Thymus (tissue), 14 donors: Measurements from ENCODE around the gene B4GALT3. TPM values are rescaled to one million over a fixed set of nuclear protein-coding genes. Genes with fewer than 3 reads are reported as not detected.
A peak's percentile ranks its signal among the peaks of the same experiment; 100 is the strongest.
"Not testable (repeated sequence)": the region's sequence is repeated elsewhere in the genome, so short reads cannot be mapped to it uniquely, and the experiment has no call there.

Experiments
- DNase-seq, 9 donors: peaks; one replicate each; pipeline ENCODE4 v3.0.0-alpha.2; 2013; ENCODE audit warnings: low spot score in 9 of 9, low read depth in 6 of 9, missing footprints in 1 of 9
- H3K27ac ChIP-seq, 2 donors: one replicate each; pipeline ENCODE4 v1.5.1; 2013; ENCODE audit warnings: control low read depth in 1 of 2, low read depth in 1 of 2, low read length in 1 of 2, mild to moderate bottlenecking in 1 of 2, moderate library complexity in 1 of 2
- H3K27me3 ChIP-seq, 2 donors: one replicate each; pipeline ENCODE4 v1.5.1; 2013; ENCODE audit warnings: low read length in 1 of 2; ENCODE audit not compliant: control insufficient read depth in 2 of 2, insufficient read depth in 1 of 2
- H3K36me3 ChIP-seq, 2 donors: one replicate each; pipeline ENCODE4 v1.5.1; 2013; ENCODE audit warnings: low read length in 1 of 2, mild to moderate bottlenecking in 1 of 2, moderate library complexity in 1 of 2; ENCODE audit not compliant: control insufficient read depth in 2 of 2, insufficient read depth in 2 of 2
- H3K4me1 ChIP-seq, 2 donors: one replicate each; pipeline ENCODE4 v1.5.1; 2013; ENCODE audit warnings: low read length in 2 of 2; ENCODE audit not compliant: control insufficient read depth in 2 of 2, insufficient read depth in 2 of 2
- H3K4me3 ChIP-seq, 2 donors: one replicate each; pipeline ENCODE4 v1.5.1; 2013; ENCODE audit warnings: low read length in 2 of 2, control low read depth in 1 of 2, mild to moderate bottlenecking in 1 of 2
- H3K9me3 ChIP-seq, 2 donors: one replicate each; pipeline ENCODE4 v1.5.1; 2013; ENCODE audit warnings: low read length in 1 of 2, mild to moderate bottlenecking in 1 of 2; ENCODE audit not compliant: control insufficient read depth in 2 of 2, insufficient read depth in 1 of 2
- WGBS: extraction: QIAGEN DNeasy Blood & Tissue Kit; methylation state at CpG from one replicate; pipeline ENCODE4 v1.1.7; 2013; 5-methylcytosine and 5-hydroxymethylcytosine counted together
- long read RNA-seq, 10 donors: transcript quantifications; one replicate each; lab custom pipeline, GENCODE V29; 2026
- polyA plus RNA-seq: library from polyadenylated mRNA; stranded (reverse); fragments of 200-250 nt; gene quantifications from one replicate; pipeline ENCODE4 v1.2.3, GENCODE V29; 2013
- total RNA-seq: library from RNA; stranded (reverse); fragments of 120-200 nt; gene quantifications from one replicate; pipeline ENCODE4 v1.2.4, GENCODE V29; 2013
- donor health status: healthy.

The B4GALT3 gene
- total RNA-seq (14.3 TPM), polyA plus RNA-seq (32.0 TPM)
- long read RNA-seq, donor 1, result 0 reads
- long read RNA-seq, donor 2, transcript B4GALT3-209 (2 exons, 308 nt), result major isoform, 7 of 12 reads
- long read RNA-seq, donor 2, partial matches to known transcripts, result 0 of 12 reads
- long read RNA-seq, donor 2, other reads (novel, unspliced or antisense), result 0 of 12 reads
- long read RNA-seq, donor 3, transcript B4GALT3-201 (8 exons, 1,911 nt), result major isoform, 6 of 13 reads
- long read RNA-seq, donor 3, partial matches to known transcripts, result 0 of 13 reads
- long read RNA-seq, donor 3, other reads (novel, unspliced or antisense), result 0 of 13 reads
- long read RNA-seq, donor 4, partial matches to known transcripts, result 0 of 4 reads
- long read RNA-seq, donor 4, other reads (novel, unspliced or antisense), result 0 of 4 reads
- long read RNA-seq, donor 5, partial matches to known transcripts, result 0 of 13 reads
- long read RNA-seq, donor 5, other reads (novel, unspliced or antisense), result 0 of 13 reads
- long read RNA-seq, donor 6, partial matches to known transcripts, result 0 of 5 reads
- long read RNA-seq, donor 6, other reads (novel, unspliced or antisense), result 0 of 5 reads
- long read RNA-seq, donor 7, partial matches to known transcripts, result 0 of 5 reads
- long read RNA-seq, donor 7, other reads (novel, unspliced or antisense), result 0 of 5 reads
- long read RNA-seq, donor 8, partial matches to known transcripts, result 0 of 6 reads
- long read RNA-seq, donor 8, other reads (novel, unspliced or antisense), result 0 of 6 reads
- long read RNA-seq, donor 9, transcript B4GALT3-201 (8 exons, 1,911 nt), result major isoform, 5 of 7 reads
- long read RNA-seq, donor 9, partial matches to known transcripts, result 0 of 7 reads
- long read RNA-seq, donor 9, other reads (novel, unspliced or antisense), result 0 of 7 reads
- long read RNA-seq, donor 10, partial matches to known transcripts, result 0 of 9 reads
- long read RNA-seq, donor 10, other reads (novel, unspliced or antisense), result 0 of 9 reads

DNA sequence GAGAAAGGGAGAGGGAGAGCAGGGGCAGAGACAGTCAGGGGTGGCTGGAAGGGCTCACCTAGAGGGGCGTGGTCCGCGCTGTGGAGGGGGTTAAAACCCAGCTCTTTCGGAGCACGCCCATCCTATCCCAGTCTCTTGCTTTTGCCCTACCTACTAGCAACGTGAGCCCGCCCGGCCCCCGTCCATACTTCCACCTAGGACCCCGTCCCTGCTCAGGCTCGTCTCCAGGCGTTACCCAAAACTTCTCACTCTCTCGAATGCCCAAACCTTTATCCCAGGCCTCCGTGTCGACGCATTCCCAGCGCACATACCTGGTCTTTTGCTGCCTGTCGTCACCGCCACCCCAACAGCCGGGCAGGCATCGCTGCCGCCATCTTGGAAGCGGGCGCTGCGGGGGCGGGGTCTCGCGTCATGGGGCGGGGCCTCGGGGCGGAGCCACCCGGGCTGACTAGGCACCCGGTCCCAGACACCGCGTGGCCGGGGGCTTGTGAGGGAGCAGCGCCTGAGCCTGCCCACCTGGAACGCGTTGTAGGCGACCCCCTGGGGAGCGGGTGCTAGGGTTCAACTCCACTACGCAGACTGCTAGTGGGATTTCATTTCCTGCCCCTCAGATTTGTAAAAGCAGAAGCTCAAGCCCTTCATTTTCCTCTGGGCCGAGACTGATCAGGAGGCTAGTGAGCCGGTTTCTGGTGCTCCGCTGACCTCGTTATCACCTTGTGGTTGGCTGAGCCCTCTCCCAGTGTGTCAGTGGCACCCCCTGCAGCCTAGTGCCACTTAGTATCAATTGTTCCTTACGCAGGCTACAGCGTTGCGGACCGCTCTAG, at the start of gene B4GALT3:
TSS of gene B4GALT3 (minus strand) at position 396 of the 824 bp plus-strand sequence. CDS start 1,447 bp downstream, outside the sequence.
- H3K36me3 ChIP-seq, result peaks cover 25 to 32% of the 10 kb centered on the region in 2 donors
- H3K4me1 ChIP-seq, result peaks cover 12 to 25% of the 10 kb centered on the region in 2 donors
- no peaks in the 10 kb centered on the region for H3K9me3 ChIP-seq
- no peaks in the 10 kb centered on the region for H3K27me3 ChIP-seq
- H3K4me3 ChIP-seq, result peak within 1 kb of the TSS; percentile 85 to 87
- WGBS, result 6% methylated on average over 50 of the region's 50 CpGs
- DNase-seq, result peak; percentile 64 to 92 (median 84)
- peak within 1 kb of the TSS; percentile 71 to 86 for H3K27ac ChIP-seq

DNA sequence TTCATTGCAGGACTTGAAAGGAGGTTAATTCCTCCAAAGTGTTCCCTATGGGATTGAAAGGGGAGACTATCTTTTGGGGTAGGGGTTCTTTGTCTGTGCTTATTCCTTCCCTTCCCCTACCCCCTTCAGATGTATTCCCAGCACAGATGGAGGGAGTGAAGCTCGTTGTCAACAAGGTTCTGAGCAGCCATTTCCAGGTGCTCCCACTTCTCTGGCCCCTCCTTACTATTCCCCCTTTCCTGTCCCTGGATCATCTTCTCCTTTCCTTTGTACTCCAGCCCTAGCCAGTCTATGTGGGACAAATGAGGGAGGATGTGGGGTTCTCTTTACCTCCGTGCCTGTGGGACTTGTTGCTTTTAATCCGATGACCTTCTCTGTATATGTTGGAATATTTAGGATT, 49.5 kb upstream of the B4GALT3 start:
- Histone ChIP-seq H3K9me3 (no peaks in the 10 kb centered on the region), H3K36me3 (peaks cover 15 to 23% of the 10 kb centered on the region in 2 donors), H3K27me3 (no peaks in the 10 kb centered on the region), H3K4me3 (peak overlapping the region in 1 of 2 donors; percentile 54), H3K4me1 (peaks cover 8 to 30% of the 10 kb centered on the region in 2 donors), H3K27ac (no peak overlapping the region)
- DNase-seq, result no peak
- WGBS, result 81% methylated on average over 3 of the region's 3 CpGs

DNA sequence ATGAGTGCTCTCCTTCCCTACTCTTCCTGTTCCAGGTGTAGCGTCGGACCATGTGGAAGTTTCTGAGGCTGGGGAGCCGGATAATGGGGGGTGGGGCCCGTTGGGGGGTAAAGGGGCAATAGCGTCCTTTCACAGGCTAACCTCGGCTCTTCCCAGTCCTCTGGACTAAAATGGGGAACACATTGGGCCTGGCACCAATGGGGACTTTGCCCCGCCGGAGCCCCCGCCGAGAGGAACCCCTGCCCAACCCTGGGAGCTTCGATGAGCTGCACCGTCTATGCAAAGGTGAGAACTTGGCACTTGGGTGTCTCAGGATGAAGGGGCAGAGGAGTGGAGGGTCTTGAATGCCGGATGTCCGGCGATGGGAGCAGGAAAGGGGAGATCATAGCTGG, 49.0 kb upstream of the B4GALT3 start:
- H3K36me3 ChIP-seq, result peaks cover 15 to 23% of the 10 kb centered on the region in 2 donors
- H3K27ac ChIP-seq, result peak overlapping the region in 1 of 2 donors; percentile 1
- H3K27me3 ChIP-seq, result no peaks in the 10 kb centered on the region
- H3K9me3 ChIP-seq, result no peaks in the 10 kb centered on the region
- peak in 1 of 9 donors; percentile 20 for DNase-seq
- H3K4me3 ChIP-seq, result peak overlapping the region; percentile 54 to 68
- peaks cover 8 to 30% of the 10 kb centered on the region in 2 donors for H3K4me1 ChIP-seq
- 10% methylated on average over 15 of the region's 15 CpGs for WGBS

DNA sequence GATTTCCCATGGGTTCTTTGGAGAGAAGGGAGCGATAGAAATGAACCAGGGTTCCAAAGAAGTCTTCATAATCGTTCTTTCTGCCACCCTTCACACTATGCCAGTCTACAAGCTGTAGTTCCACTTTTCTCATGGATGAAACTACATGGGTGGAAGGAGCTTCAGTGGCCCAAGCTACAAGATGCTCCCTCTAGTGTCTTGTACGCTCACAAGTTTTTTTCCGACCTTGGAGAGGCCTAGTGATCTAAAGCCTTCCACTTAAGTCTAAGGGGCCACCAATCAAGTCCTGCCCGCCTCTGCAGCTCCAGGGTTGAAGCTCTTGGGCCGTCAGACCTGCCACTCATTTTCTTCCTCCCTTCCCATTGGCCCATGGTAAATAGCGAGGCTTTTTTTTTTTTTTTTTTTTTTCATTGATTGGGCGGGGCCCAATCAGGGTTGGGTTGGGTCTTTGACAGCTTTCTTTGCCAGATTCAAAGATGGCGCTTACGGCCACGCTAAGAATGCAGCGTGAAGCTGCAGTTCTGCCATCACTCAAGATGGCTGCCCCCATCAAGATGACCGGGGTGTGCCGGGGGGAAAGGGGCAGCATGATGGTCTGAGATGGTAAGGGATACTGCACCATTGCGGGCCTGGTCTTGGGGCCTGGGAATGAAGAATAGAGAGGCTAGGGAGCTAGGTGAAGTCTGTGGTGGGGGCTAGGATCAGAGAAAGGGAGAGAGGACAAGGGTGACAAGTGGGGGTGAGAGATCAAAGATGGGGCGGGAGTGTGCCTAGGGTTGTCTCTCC, 48.4 kb upstream of the B4GALT3 start, which contains the start of gene TOMM40L:
TSS of gene TOMM40L (plus strand) at position 527 of the 786 bp plus-strand sequence. CDS start 430 bp downstream, outside the sequence.
- peaks cover 8 to 30% of the 10 kb centered on the region in 2 donors for H3K4me1 ChIP-seq
- peak within 1 kb of the TSS; percentile 54 to 68 for H3K4me3 ChIP-seq
- peak; percentile 95 to 100 (median 98) for DNase-seq
- H3K36me3 ChIP-seq, result peaks cover 15 to 23% of the 10 kb centered on the region in 2 donors
- no peaks in the 10 kb centered on the region for H3K27me3 ChIP-seq
- H3K9me3 ChIP-seq, result no peaks in the 10 kb centered on the region
- 6% methylated on average over 16 of the region's 16 CpGs for WGBS
- H3K27ac ChIP-seq, result peak within 1 kb of the TSS; percentile 72 to 79

DNA sequence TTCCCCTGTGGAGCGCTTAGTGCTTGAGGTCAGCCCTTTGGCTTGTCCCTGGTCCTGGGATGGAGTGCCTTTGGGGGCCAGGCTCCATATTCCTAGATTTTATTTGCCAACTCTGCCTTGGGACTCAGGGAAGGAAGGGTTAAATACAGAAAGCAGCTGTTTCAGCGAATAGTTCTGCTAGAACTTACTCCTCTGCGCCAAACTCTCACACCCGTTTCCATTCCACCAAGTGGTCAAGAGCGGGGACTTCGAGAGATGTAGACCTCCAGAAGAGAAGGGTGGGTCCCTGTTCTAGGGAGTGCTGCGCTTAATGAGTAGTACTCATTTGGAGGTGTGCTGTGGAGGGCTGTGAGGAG, 47.8 kb upstream of the B4GALT3 start:
- Histone ChIP-seq H3K36me3 (peaks cover 15 to 21% of the 10 kb centered on the region in 2 donors), H3K27me3 (no peaks in the 10 kb centered on the region), H3K9me3 (no peaks in the 10 kb centered on the region), H3K4me3 (no peak overlapping the region), H3K4me1 (peaks cover 8 to 30% of the 10 kb centered on the region in 2 donors), H3K27ac (peak overlapping the region; percentile 72 to 79)
- 85% methylated on average over 7 of the region's 7 CpGs for WGBS
- DNase-seq, result no peak

DNA sequence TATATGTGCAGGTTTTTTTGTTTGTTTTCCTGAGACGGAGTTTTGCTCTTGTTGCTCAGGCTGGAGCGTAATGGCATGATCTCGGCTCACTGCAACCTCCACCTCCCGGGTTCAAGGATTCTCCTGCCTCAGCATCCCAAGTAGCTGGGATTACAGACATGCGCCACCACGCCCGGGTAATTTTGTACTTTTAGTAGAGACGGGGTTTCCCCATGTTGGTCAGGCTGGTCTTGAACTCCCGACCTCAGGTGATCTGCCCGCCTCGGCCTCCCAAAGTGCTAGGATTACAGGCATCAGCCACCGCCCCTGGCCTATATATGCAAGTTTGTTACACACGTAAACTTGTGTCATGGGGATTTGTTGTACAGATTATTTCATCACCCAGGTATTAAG, 47.4 kb upstream of the B4GALT3 start:
- not testable (repeated sequence) for H3K27me3 ChIP-seq, DNase-seq

DNA sequence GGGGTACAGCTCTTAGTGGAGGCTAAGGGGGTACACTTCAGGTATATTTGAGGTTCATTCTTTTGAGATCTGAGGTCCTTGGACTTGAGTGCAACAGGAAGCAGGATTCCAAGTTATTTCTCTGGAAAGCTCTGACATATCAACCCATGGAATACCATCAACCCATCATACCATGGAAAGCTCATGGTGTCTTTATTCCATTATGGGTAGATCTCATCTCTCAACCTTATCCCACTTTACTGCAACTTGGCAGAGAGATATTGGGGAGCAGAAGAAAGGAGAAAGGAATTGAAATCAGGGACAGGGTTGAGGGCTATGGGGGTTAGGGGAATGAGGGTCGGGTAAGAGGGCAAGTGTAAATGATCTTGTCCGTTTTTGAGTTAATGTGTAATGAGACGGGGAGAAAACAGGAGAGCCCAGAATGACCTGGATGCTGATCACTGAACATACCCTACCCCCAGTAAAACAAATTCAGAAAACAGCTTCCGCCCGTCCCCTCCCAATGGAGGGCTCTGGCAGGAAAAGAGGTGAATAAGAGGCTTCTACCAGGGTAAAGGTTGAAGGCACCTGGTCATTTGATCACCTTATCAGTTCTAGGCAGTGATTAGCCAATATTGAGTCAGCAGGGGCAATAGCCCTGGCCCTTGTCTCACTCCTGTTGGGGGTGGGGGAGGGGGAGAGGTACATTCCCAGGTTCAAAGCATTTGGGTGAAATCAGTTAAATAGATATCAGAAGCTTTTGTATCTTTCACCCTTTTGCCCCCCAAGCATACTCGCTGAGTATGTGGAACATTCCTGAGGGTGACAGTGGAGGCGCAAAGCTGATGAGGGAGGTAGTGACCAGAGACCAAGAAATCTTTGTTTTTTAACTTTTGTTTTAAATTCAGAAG, 46.7 kb upstream of the B4GALT3 start:
- peaks cover 8 to 10% of the 10 kb centered on the region in 2 donors for H3K36me3 ChIP-seq
- 96% methylated on average over 7 of the region's 7 CpGs for WGBS
- H3K4me3 ChIP-seq, result no peak overlapping the region
- peaks cover 8 to 33% of the 10 kb centered on the region in 2 donors for H3K4me1 ChIP-seq
- no peaks in the 10 kb centered on the region for H3K27me3 ChIP-seq
- H3K9me3 ChIP-seq, result no peaks in the 10 kb centered on the region
- no peak for DNase-seq
- no peak overlapping the region for H3K27ac ChIP-seq

More for the DNA sequence above, 47.4 kb upstream of the B4GALT3 start:
- Histone ChIP-seq H3K4me1 (peaks cover 8 to 30% of the 10 kb centered on the region in 2 donors), H3K36me3 (peaks cover 15 to 16% of the 10 kb centered on the region in 2 donors)
- not testable (repeated sequence) for H3K4me3 ChIP-seq, H3K27ac ChIP-seq, H3K9me3 ChIP-seq
- whole genome bisulfite sequencing, result 94% methylated on average over 13 of the region's 13 CpGs
